ENCODE results near the gene YWHAH. TPM values are rescaled to one million over a fixed set of nuclear protein-coding genes. Genes with fewer than 3 reads are reported as not detected.
A peak's percentile ranks its signal among the peaks of the same experiment; 100 is the strongest.

The YWHAH gene
- total RNA-seq (100 to 1,000 TPM in 1 of 2 donors, 10 to 100 TPM in 1; 50.1 to 151 TPM), polyA plus RNA-seq (10 to 100 TPM; 89.5 to 90.5 TPM)
- long read RNA-seq, donor 1, transcript YWHAH-201 (2 exons, 1,825 nt): major isoform, 53 of 121 reads
- long read RNA-seq, donor 1, partial matches to known transcripts: 67 of 121 reads
- long read RNA-seq, donor 1, other reads (novel, unspliced or antisense): 0 of 121 reads
- long read RNA-seq, donor 2, transcript YWHAH-201 (2 exons, 1,825 nt): major isoform, 16 of 17 reads
- long read RNA-seq, donor 2, partial matches to known transcripts: 0 of 17 reads
- long read RNA-seq, donor 2, other reads (novel, unspliced or antisense): 0 of 17 reads
- long read RNA-seq, donor 3, transcript YWHAH-201 (2 exons, 1,825 nt): major isoform, 29 of 29 reads
- long read RNA-seq, donor 3, partial matches to known transcripts: 0 of 29 reads
- long read RNA-seq, donor 3, other reads (novel, unspliced or antisense): 0 of 29 reads
- long read RNA-seq, donor 4, transcript YWHAH-201 (2 exons, 1,825 nt): major isoform, 25 of 77 reads
- long read RNA-seq, donor 4, partial matches to known transcripts: 52 of 77 reads
- long read RNA-seq, donor 4, other reads (novel, unspliced or antisense): 0 of 77 reads
- long read RNA-seq, donor 5, transcript YWHAH-201 (2 exons, 1,825 nt): major isoform, 42 of 42 reads
- long read RNA-seq, donor 5, partial matches to known transcripts: 0 of 42 reads
- long read RNA-seq, donor 5, other reads (novel, unspliced or antisense): 0 of 42 reads

- TF ChIP-seq CTCF (IDR thresholded peaks at IDR 0.05; ENCODE audit: control extremely low read depth, extremely low read depth): no peak
- no peaks in the 10 kb centered on the region for H3K9me3 ChIP-seq (ENCODE audit: control insufficient read depth in 4 of 4, insufficient read depth in 3 of 4, low read length in 3 of 4)
- H3K9ac ChIP-seq (ENCODE audit: insufficient read depth in 1 of 2, low read length in 2 of 2): peak within 1 kb of the TSS; percentile 87 to 92
- ATAC-seq (ENCODE audit: insufficient read depth, low FRiP score) (peak; percentile 90), DNase-seq (peak; percentile 98)
- H3K4me1 ChIP-seq (ENCODE audit: control insufficient read depth in 5 of 5, insufficient read depth in 5 of 5, low read length in 5 of 5): peaks cover 3 to 14% (median 7%) of the 10 kb centered on the region in 5 donors
- WGBS, 2 donors: 0 to 1% methylated on average over 62 to 86 of the region's 86 CpGs
- peaks cover 0 to 6% (median 2%) of the 10 kb centered on the region in 4 donors for H3K36me3 ChIP-seq (ENCODE audit: control insufficient read depth in 4 of 4, insufficient read depth in 4 of 4, low read length in 4 of 4)
- peak within 1 kb of the TSS; percentile 98 to 99 for H3K27ac ChIP-seq (ENCODE audit: low read depth in 1 of 2, low read length in 1 of 2)
- H3K27me3 ChIP-seq (ENCODE audit: control insufficient read depth in 3 of 3, insufficient read depth in 3 of 3, low read length in 2 of 3): no peaks in the 10 kb centered on the region
- peak within 1 kb of the TSS; percentile 91 for H3K4me3 ChIP-seq
Observed at GRCh38 chr22:31943978-31944699, at the start of gene YWHAH. Gene YWHAH, plus strand, starts transcription at chr22:31944535. Its CDS starts 199 bp downstream, at chr22:31944734.

- WGBS, 2 donors: 92 to 95% methylated on average over 2 of the region's 2 CpGs
- no peak overlapping the region for H3K9ac ChIP-seq (ENCODE audit: insufficient read depth in 1 of 2, low read length in 2 of 2)
- H3K36me3 ChIP-seq (ENCODE audit: control insufficient read depth in 4 of 4, insufficient read depth in 4 of 4, low read length in 4 of 4): peaks cover 9 to 21% (median 12%) of the 10 kb centered on the region in 4 donors
- TF ChIP-seq CTCF (IDR thresholded peaks at IDR 0.05; ENCODE audit: control extremely low read depth, extremely low read depth): no peak
- H3K4me3 ChIP-seq: no peak overlapping the region
- no peaks in the 10 kb centered on the region for H3K9me3 ChIP-seq (ENCODE audit: control insufficient read depth in 4 of 4, insufficient read depth in 3 of 4, low read length in 3 of 4)
- no peak overlapping the region for H3K27ac ChIP-seq (ENCODE audit: low read depth in 1 of 2, low read length in 1 of 2)
- ATAC-seq (ENCODE audit: insufficient read depth, low FRiP score) (no peak), DNase-seq (peak in 2 of 3 donors; percentile 60 to 67)
- H3K27me3 ChIP-seq (ENCODE audit: control insufficient read depth in 3 of 3, insufficient read depth in 3 of 3, low read length in 2 of 3): no peaks in the 10 kb centered on the region
- peaks cover 0 to 17% (median 0%) of the 10 kb centered on the region in 5 donors for H3K4me1 ChIP-seq (ENCODE audit: control insufficient read depth in 5 of 5, insufficient read depth in 5 of 5, low read length in 5 of 5)
Observed at GRCh38 chr22:31895411-31896123, 48.8 kb upstream of the YWHAH start.

GRCh38 chr22:31896472-31896871, 47.9 kb upstream of the YWHAH start:
- peaks cover 10 to 21% (median 13%) of the 10 kb centered on the region in 4 donors for H3K36me3 ChIP-seq (ENCODE audit: control insufficient read depth in 4 of 4, insufficient read depth in 4 of 4, low read length in 4 of 4)
- H3K9me3 ChIP-seq (ENCODE audit: control insufficient read depth in 4 of 4, insufficient read depth in 3 of 4, low read length in 3 of 4): no peaks in the 10 kb centered on the region
- H3K4me3 ChIP-seq: no peak overlapping the region
- no peak overlapping the region for H3K27ac ChIP-seq (ENCODE audit: low read depth in 1 of 2, low read length in 1 of 2)
- WGBS, 2 donors: 94 to 100% methylated on average over 1 of the region's 1 CpG
- H3K4me1 ChIP-seq (ENCODE audit: control insufficient read depth in 5 of 5, insufficient read depth in 5 of 5, low read length in 5 of 5): peaks cover 0 to 17% (median 2%) of the 10 kb centered on the region in 5 donors
- H3K27me3 ChIP-seq (ENCODE audit: control insufficient read depth in 3 of 3, insufficient read depth in 3 of 3, low read length in 2 of 3): no peaks in the 10 kb centered on the region
- H3K9ac ChIP-seq (ENCODE audit: insufficient read depth in 1 of 2, low read length in 2 of 2): no peak overlapping the region
- no peak for ATAC-seq (ENCODE audit: insufficient read depth, low FRiP score)
- TF ChIP-seq CTCF (IDR thresholded peaks at IDR 0.05; ENCODE audit: control extremely low read depth, extremely low read depth): no peak
- no peak for DNase-seq

Data from lung (tissue), 16 donors.